Mesendoderm (in vitro differentiated cells): ENCODE results near the gene LDLRAD4.

Experiments
- DNase-seq: peaks from one replicate; pipeline ENCODE4 v3.0.0; 2013
- H2AK5ac ChIP-seq: 2 replicates; pipeline ENCODE4 v1.6.1; 2013; ENCODE audit warnings: low read length, inconsistent platforms
- H2BK120ac ChIP-seq: 2 replicates; pipeline ENCODE4 v1.6.1; 2013; ENCODE audit warnings: low read depth, mild to moderate bottlenecking, low read length, moderate library complexity, mixed read lengths
- H2BK15ac ChIP-seq: replicated peaks from 2 replicates; pipeline ENCODE4 v1.6.1; 2013; ENCODE audit warnings: low read depth, mild to moderate bottlenecking, moderate library complexity
- H2BK5ac ChIP-seq: 2 replicates; pipeline ENCODE4 v1.6.1; 2013; ENCODE audit warnings: low read length, inconsistent platforms
- H3K18ac ChIP-seq: 2 replicates; pipeline ENCODE4 v1.6.1; 2013; ENCODE audit warnings: mild to moderate bottlenecking, low read length, mixed read lengths
- H3K23ac ChIP-seq: one replicate; pipeline ENCODE4 v1.6.1; 2013; ENCODE audit warnings: low read length
- H3K27ac ChIP-seq: 2 replicates; pipeline ENCODE4 v1.5.1; 2013; ENCODE audit warnings: low read depth, mild to moderate bottlenecking, inconsistent platforms, low read length, moderate library complexity
- H3K27me3 ChIP-seq: 2 replicates; pipeline ENCODE4 v1.6.1; 2013; ENCODE audit warnings: low read length, control low read depth, mild to moderate bottlenecking, inconsistent platforms; ENCODE audit not compliant: insufficient read depth, poor library complexity
- H3K36me3 ChIP-seq: 2 replicates; pipeline ENCODE4 v1.6.1; 2013; ENCODE audit warnings: low read length, inconsistent platforms; ENCODE audit not compliant: control insufficient read depth, insufficient read depth
- H3K4ac ChIP-seq: one replicate; pipeline ENCODE4 v1.6.1; 2013; ENCODE audit warnings: low read depth, mild to moderate bottlenecking, low read length, moderate library complexity
- H3K4me1 ChIP-seq: 2 replicates; pipeline ENCODE4 v1.6.1; 2013; ENCODE audit warnings: low read depth, low read length, inconsistent platforms; ENCODE audit not compliant: control insufficient read depth
- H3K4me2 ChIP-seq: 2 replicates; pipeline ENCODE4 v1.6.1; 2013; ENCODE audit warnings: low read length
- H3K4me3 ChIP-seq: 2 replicates; pipeline ENCODE4 v1.5.1; 2013; ENCODE audit warnings: mild to moderate bottlenecking, low read length
- H3K56ac ChIP-seq: one replicate; pipeline ENCODE4 v1.6.1; 2013; ENCODE audit warnings: low read length
- H3K79me1 ChIP-seq: 2 replicates; pipeline ENCODE4 v1.6.1; 2013; ENCODE audit warnings: low read length, inconsistent platforms
- H3K79me2 ChIP-seq: 2 replicates; pipeline ENCODE4 v1.6.1; 2013; ENCODE audit warnings: mild to moderate bottlenecking, low read length; ENCODE audit not compliant: control insufficient read depth, insufficient read depth
- H3K9ac ChIP-seq: 2 replicates; pipeline ENCODE4 v1.6.1; 2013; ENCODE audit warnings: low read length, inconsistent platforms
- H4K5ac ChIP-seq: one replicate; pipeline ENCODE4 v1.6.1; 2013; ENCODE audit warnings: low read length
- H4K8ac ChIP-seq: one replicate; pipeline ENCODE4 v1.6.1; 2013; ENCODE audit warnings: low read depth, mild to moderate bottlenecking, control low read depth, low read length, moderate library complexity
- WGBS: extraction: QIAGEN DNeasy Blood & Tissue Kit; methylation state at CpG from one replicate; pipeline ENCODE4 v1.1.7; 2013; ENCODE audit warnings: low lambda C conversion rate, missing lambda C conversion rate; ENCODE audit not compliant: insufficient coverage; ENCODE audit errors: extremely low coverage; 5-methylcytosine and 5-hydroxymethylcytosine counted together

LDLRAD4 gene

GRCh38 chr18:13462686-13463085, 244.1 kb downstream of the LDLRAD4 start:
- no peaks in the 10 kb centered on the region for H3K27me3 ChIP-seq
- H3K27ac ChIP-seq = no peak overlapping the region
- no peak overlapping the region for H3K23ac ChIP-seq
- no peak overlapping the region for H4K5ac ChIP-seq
- H3K4me2 ChIP-seq = no peak overlapping the region
- no peak for DNase-seq
- H2AK5ac ChIP-seq = no peak overlapping the region
- no peak overlapping the region for H2BK5ac ChIP-seq
- H3K79me1 ChIP-seq = no peaks in the 10 kb centered on the region
- H2BK15ac ChIP-seq = no peak overlapping the region
- no peak overlapping the region for H3K56ac ChIP-seq
- H2BK120ac ChIP-seq = no peak overlapping the region
- H3K9ac ChIP-seq = no peak overlapping the region
- H3K36me3 ChIP-seq = no peaks in the 10 kb centered on the region
- H3K18ac ChIP-seq = no peak overlapping the region
- H3K79me2 ChIP-seq = no peaks in the 10 kb centered on the region
- H4K8ac ChIP-seq = no peak overlapping the region
- H3K4me1 ChIP-seq = no peaks in the 10 kb centered on the region
- no peak overlapping the region for H3K4me3 ChIP-seq
- H3K4ac ChIP-seq = no peak overlapping the region
- no CpG with 5 or more reads among the region's 11 CpGs for WGBS

- Histone ChIP-seq H3K79me1 (no peaks in the 10 kb centered on the region), H2BK15ac (no peak overlapping the region), H4K5ac (no peak overlapping the region), H3K4me2 (no peak overlapping the region), H3K56ac (no peak overlapping the region), H3K23ac (no peak overlapping the region), H4K8ac (no peak overlapping the region), H3K27ac (no peak overlapping the region), H3K18ac (no peak overlapping the region), H3K36me3 (no peaks in the 10 kb centered on the region), H3K9ac (no peak overlapping the region), H3K4ac (no peak overlapping the region), H2BK5ac (no peak overlapping the region), H2BK120ac (no peak overlapping the region), H3K27me3 (no peaks in the 10 kb centered on the region), H3K4me1 (no peaks in the 10 kb centered on the region), H3K4me3 (no peak overlapping the region), H2AK5ac (no peak overlapping the region), H3K79me2 (no peaks in the 10 kb centered on the region)
- DNase-seq = no peak
- no CpG with 5 or more reads among the region's 6 CpGs for WGBS
Observed at GRCh38 chr18:13463526-13464210, 245.1 kb downstream of the LDLRAD4 start.

- no peak overlapping the region for H2AK5ac ChIP-seq
- no peak overlapping the region for H3K9ac ChIP-seq
- H3K4ac ChIP-seq = no peak overlapping the region
- no peak overlapping the region for H3K23ac ChIP-seq
- H2BK15ac ChIP-seq = no peak overlapping the region
- H3K27ac ChIP-seq = no peak overlapping the region
- DNase-seq = no peak
- no peak overlapping the region for H3K4me3 ChIP-seq
- no peak overlapping the region for H4K8ac ChIP-seq
- no peak overlapping the region for H4K5ac ChIP-seq
- H3K27me3 ChIP-seq = no peaks in the 10 kb centered on the region
- H2BK120ac ChIP-seq = no peak overlapping the region
- H3K4me2 ChIP-seq = no peak overlapping the region
- H3K18ac ChIP-seq = no peak overlapping the region
- no peaks in the 10 kb centered on the region for H3K4me1 ChIP-seq
- no CpG with 5 or more reads among the region's 14 CpGs for WGBS
- H3K79me1 ChIP-seq = no peaks in the 10 kb centered on the region
- H3K79me2 ChIP-seq = no peaks in the 10 kb centered on the region
- H3K56ac ChIP-seq = no peak overlapping the region
- H2BK5ac ChIP-seq = no peak overlapping the region
- H3K36me3 ChIP-seq = no peaks in the 10 kb centered on the region
Observed at GRCh38 chr18:13464432-13465123, 246.0 kb downstream of the LDLRAD4 start.

- no peak for DNase-seq
- no peak overlapping the region for H4K5ac ChIP-seq
- no peaks in the 10 kb centered on the region for H3K79me1 ChIP-seq
- H2AK5ac ChIP-seq = no peak overlapping the region
- H3K9ac ChIP-seq = no peak overlapping the region
- no peaks in the 10 kb centered on the region for H3K36me3 ChIP-seq
- no peaks in the 10 kb centered on the region for H3K79me2 ChIP-seq
- no CpG with 5 or more reads among the region's 4 CpGs for WGBS
- H2BK15ac ChIP-seq = no peak overlapping the region
- H2BK120ac ChIP-seq = no peak overlapping the region
- no peak overlapping the region for H3K56ac ChIP-seq
- H3K23ac ChIP-seq = no peak overlapping the region
- H3K4ac ChIP-seq = no peak overlapping the region
- no peak overlapping the region for H2BK5ac ChIP-seq
- H3K4me1 ChIP-seq = no peaks in the 10 kb centered on the region
- H3K27me3 ChIP-seq = no peaks in the 10 kb centered on the region
- H3K27ac ChIP-seq = no peak overlapping the region
- H3K18ac ChIP-seq = no peak overlapping the region
- H3K4me2 ChIP-seq = no peak overlapping the region
- H4K8ac ChIP-seq = no peak overlapping the region
- H3K4me3 ChIP-seq = no peak overlapping the region
Observed at GRCh38 chr18:13465124-13465446, 246.5 kb downstream of the LDLRAD4 start.

- Histone ChIP-seq H3K4ac (no peak overlapping the region), H3K79me2 (no peaks in the 10 kb centered on the region), H3K56ac (no peak overlapping the region), H3K9ac (no peak overlapping the region), H3K23ac (no peak overlapping the region), H3K4me2 (no peak overlapping the region), H4K8ac (no peak overlapping the region), H3K4me3 (no peak overlapping the region), H3K27ac (no peak overlapping the region), H3K27me3 (no peaks in the 10 kb centered on the region), H3K18ac (no peak overlapping the region), H2BK15ac (no peak overlapping the region), H3K36me3 (no peaks in the 10 kb centered on the region), H4K5ac (no peak overlapping the region), H2AK5ac (no peak overlapping the region), H2BK5ac (no peak overlapping the region), H3K79me1 (no peaks in the 10 kb centered on the region), H3K4me1 (no peaks in the 10 kb centered on the region), H2BK120ac (no peak overlapping the region)
- no peak for DNase-seq
- no CpG with 5 or more reads among the region's 5 CpGs for WGBS
Observed at GRCh38 chr18:13465476-13465875, 246.9 kb downstream of the LDLRAD4 start.
